Neuron (in vitro differentiated cells): Measurements from ENCODE around the gene NUP155.
"Not testable (repeated sequence)": the region's sequence is repeated elsewhere in the genome, so short reads cannot be mapped to it uniquely, and the experiment has no call there.

Source experiments
- H2AFZ ChIP-seq: one replicate; pipeline ENCODE4 v1.6.1; 2013; ENCODE audit warnings: low read depth, mild to moderate bottlenecking, inconsistent platforms, low read length, moderate library complexity
- H3K27me3 ChIP-seq: one replicate; pipeline ENCODE4 v1.6.1; 2013; ENCODE audit warnings: low read length; ENCODE audit not compliant: insufficient read depth
- H3K36me3 ChIP-seq: one replicate; pipeline ENCODE4 v1.6.1; 2013; ENCODE audit warnings: low read length; ENCODE audit not compliant: insufficient read depth
- H3K4me1 ChIP-seq: one replicate; pipeline ENCODE4 v1.6.1; 2013; ENCODE audit warnings: low read length; ENCODE audit not compliant: insufficient read depth
- H3K4me3 ChIP-seq: 2 replicates; pipeline ENCODE4 v1.5.1; 2013; ENCODE audit warnings: mild to moderate bottlenecking, low read length, moderate library complexity
- H3K9me3 ChIP-seq: one replicate; pipeline ENCODE4 v1.6.1; 2013; ENCODE audit warnings: low read length

NUP155 gene

DNA sequence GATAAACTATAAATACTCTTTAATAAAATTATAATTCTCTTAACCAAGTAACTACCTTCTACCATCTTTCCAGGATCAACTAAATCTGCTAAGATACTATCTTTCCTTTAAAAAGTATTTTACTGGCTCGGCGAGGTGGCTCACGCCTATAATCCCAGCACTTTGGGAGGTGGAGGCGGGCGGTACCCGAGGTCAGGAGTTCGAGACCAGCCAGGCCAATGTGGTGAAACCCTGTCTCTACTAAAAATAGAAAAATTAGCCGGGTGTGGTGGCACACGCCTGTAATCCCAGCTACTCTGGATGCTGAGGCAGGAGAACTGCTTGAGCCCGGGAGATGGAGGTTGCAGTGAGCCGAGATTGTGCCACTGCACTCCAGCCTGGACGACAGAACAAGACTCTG lies 36.2 kb downstream of the NUP155 start:
- not testable (repeated sequence) for H2AFZ ChIP-seq, H3K4me1 ChIP-seq, H3K9me3 ChIP-seq, H3K4me3 ChIP-seq, H3K27me3 ChIP-seq
- peaks cover 68% of the 10 kb centered on the region for H3K36me3 ChIP-seq

- Histone ChIP-seq H3K4me3 (no peak overlapping the region), H3K27me3 (no peaks in the 10 kb centered on the region), H3K36me3 (peaks cover 74% of the 10 kb centered on the region)
Measured at GRCh38 chr5:37326536-37326935, 44.4 kb downstream of the NUP155 start.

GRCh38 chr5:37323607-37324006 lies 47.3 kb downstream of the NUP155 start:
- H3K27me3 ChIP-seq: no peaks in the 10 kb centered on the region
- H3K9me3 ChIP-seq: no peaks in the 10 kb centered on the region
- H3K36me3 ChIP-seq: peaks cover 78% of the 10 kb centered on the region
- H3K4me3 ChIP-seq: no peak overlapping the region
- no peaks in the 10 kb centered on the region for H3K4me1 ChIP-seq
- no peak overlapping the region for H2AFZ ChIP-seq

More at GRCh38 chr5:37326536-37326935, 44.4 kb downstream of the NUP155 start:
- Histone ChIP-seq H3K4me1 (no peaks in the 10 kb centered on the region), H2AFZ (no peak overlapping the region), H3K9me3 (no peaks in the 10 kb centered on the region)

GRCh38 chr5:37319037-37319782 lies 51.7 kb downstream of the NUP155 start:
- Histone ChIP-seq H3K36me3 (peaks cover 74% of the 10 kb centered on the region), H2AFZ (no peak overlapping the region), H3K4me3 (no peak overlapping the region), H3K9me3 (no peaks in the 10 kb centered on the region), H3K27me3 (no peaks in the 10 kb centered on the region), H3K4me1 (no peaks in the 10 kb centered on the region)

- H3K36me3 ChIP-seq: peaks cover 82% of the 10 kb centered on the region
- no peak overlapping the region for H2AFZ ChIP-seq
- H3K9me3 ChIP-seq: no peaks in the 10 kb centered on the region
Measured at GRCh38 chr5:37316027-37316426, 54.9 kb downstream of the NUP155 start.

DNA sequence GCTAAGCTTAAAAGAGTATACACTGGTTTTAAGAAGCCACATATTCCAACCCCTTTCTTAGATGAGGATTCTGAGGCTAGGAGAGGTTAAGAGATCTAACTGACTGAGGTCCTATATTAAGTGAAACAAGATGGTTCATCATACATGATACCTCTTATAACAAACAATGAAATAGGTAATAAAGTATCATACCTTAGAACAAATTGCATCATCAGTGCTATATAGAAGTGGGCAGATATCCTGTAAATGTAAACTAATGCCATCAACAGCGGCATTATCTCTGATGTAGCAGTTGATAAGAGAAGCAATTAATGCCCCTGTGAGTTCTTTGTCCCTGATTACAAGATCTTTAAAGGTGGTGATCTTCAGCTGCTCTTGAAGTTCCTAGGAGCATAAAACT lies 60.5 kb downstream of the NUP155 start:
- H2AFZ ChIP-seq: no peak overlapping the region
- H3K27me3 ChIP-seq: no peaks in the 10 kb centered on the region
- no peak overlapping the region for H3K4me3 ChIP-seq
- no peaks in the 10 kb centered on the region for H3K4me1 ChIP-seq
- H3K36me3 ChIP-seq: peaks cover 77% of the 10 kb centered on the region
- H3K9me3 ChIP-seq: no peaks in the 10 kb centered on the region

More at GRCh38 chr5:37316027-37316426, 54.9 kb downstream of the NUP155 start:
- no peaks in the 10 kb centered on the region for H3K4me1 ChIP-seq
- H3K27me3 ChIP-seq: no peaks in the 10 kb centered on the region
- no peak overlapping the region for H3K4me3 ChIP-seq

GRCh38 chr5:37308793-37309192 lies 62.1 kb downstream of the NUP155 start:
- Histone ChIP-seq H3K4me3 (no peak overlapping the region), H3K4me1 (no peaks in the 10 kb centered on the region), H3K27me3 (no peaks in the 10 kb centered on the region), H3K9me3 (no peaks in the 10 kb centered on the region), H2AFZ (no peak overlapping the region), H3K36me3 (peaks cover 78% of the 10 kb centered on the region)

- no peak overlapping the region for H3K4me3 ChIP-seq
- no peak overlapping the region for H2AFZ ChIP-seq
- peaks cover 79% of the 10 kb centered on the region for H3K36me3 ChIP-seq
Measured at GRCh38 chr5:37304888-37305287, 66.0 kb downstream of the NUP155 start.

GRCh38 chr5:37296313-37296712 lies 74.6 kb downstream of the NUP155 start:
- not testable (repeated sequence) for H3K27me3 ChIP-seq
- peaks cover 68% of the 10 kb centered on the region for H3K36me3 ChIP-seq

More at GRCh38 chr5:37304888-37305287, 66.0 kb downstream of the NUP155 start:
- no peaks in the 10 kb centered on the region for H3K9me3 ChIP-seq
- H3K27me3 ChIP-seq: no peaks in the 10 kb centered on the region
- no peaks in the 10 kb centered on the region for H3K4me1 ChIP-seq

DNA sequence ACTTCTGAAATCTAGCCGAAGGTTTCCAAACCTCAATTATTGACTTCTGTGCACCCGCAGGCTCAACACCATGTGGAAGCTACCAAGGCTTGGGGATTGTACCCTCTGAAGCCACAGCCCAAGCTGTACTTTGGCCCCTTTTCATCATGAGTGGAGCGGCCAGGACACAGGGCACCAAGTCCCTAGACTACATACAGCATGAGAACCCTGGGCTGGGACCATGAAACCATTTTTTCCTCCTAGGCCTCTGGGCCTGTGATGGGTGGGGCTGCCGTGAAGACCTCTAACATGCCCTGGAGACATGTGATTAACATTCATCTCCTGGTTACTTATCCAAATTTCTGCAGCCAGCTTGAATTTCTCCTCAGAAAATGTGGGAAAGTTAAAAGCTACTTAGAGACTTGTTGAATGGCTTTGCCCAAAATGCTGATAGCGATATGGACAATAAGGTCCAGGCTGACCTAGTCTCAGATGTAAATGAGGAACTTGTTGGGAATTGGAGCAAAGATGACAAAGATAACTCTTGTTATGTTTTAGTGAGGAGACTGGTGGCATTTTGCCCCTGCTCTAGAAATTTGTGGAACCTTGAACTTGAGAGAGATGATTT lies 87.6 kb downstream of the NUP155 start:
- Histone ChIP-seq H3K4me3 (no peak overlapping the region), H2AFZ (no peak overlapping the region), H3K27me3 (no peaks in the 10 kb centered on the region), H3K4me1 (no peaks in the 10 kb centered on the region), H3K9me3 (peaks cover 10% of the 10 kb centered on the region), H3K36me3 (no peaks in the 10 kb centered on the region)

More at GRCh38 chr5:37296313-37296712, 74.6 kb downstream of the NUP155 start:
- not testable (repeated sequence) for H3K4me3 ChIP-seq, H2AFZ ChIP-seq, H3K9me3 ChIP-seq, H3K4me1 ChIP-seq

GRCh38 chr5:37275511-37275910 lies 95.4 kb downstream of the NUP155 start:
- Histone ChIP-seq H3K9me3 (peaks cover 7% of the 10 kb centered on the region), H3K4me3 (no peak overlapping the region), H2AFZ (no peak overlapping the region), H3K4me1 (no peaks in the 10 kb centered on the region), H3K36me3 (no peaks in the 10 kb centered on the region), H3K27me3 (no peaks in the 10 kb centered on the region)

DNA sequence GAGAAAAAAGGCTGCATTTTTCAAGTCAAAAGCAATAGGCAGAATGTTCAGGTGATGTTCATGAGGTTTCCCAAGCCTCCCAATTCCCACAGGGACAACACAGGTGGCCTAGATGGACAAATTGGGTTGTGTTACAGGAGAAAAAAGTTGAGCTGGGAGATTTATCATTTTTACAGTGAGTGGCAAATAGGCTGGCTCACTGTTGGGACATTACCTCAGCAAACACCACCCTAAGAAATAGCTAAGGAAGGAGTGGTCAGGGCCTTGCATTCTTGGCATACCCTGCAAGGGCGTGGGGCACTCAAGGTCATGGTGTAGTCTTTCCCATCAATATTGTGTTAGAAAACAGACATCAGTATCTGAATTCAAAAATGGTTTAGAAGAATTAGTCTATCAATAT lies 98.4 kb downstream of the NUP155 start:
- Histone ChIP-seq H3K27me3 (no peaks in the 10 kb centered on the region), H3K4me1 (no peaks in the 10 kb centered on the region), H3K4me3 (no peak overlapping the region), H2AFZ (no peak overlapping the region), H3K9me3 (peaks cover 5% of the 10 kb centered on the region), H3K36me3 (no peaks in the 10 kb centered on the region)

- H3K36me3 ChIP-seq, H3K4me3 ChIP-seq, H3K27me3 ChIP-seq, H3K4me1 ChIP-seq, H2AFZ ChIP-seq, H3K9me3 ChIP-seq: not testable (repeated sequence)
Measured at GRCh38 chr5:37268100-37268499, 102.8 kb downstream of the NUP155 start.
